GM18868 (cell line): Measurements from ENCODE around the gene PRKCA.
"Not testable (repeated sequence)": the region's sequence is repeated elsewhere in the genome, so short reads cannot be mapped to it uniquely, and the experiment has no call there.

Experiments
- ATAC-seq: cut with Tn5 transposase; IDR thresholded peaks from one replicate; pipeline ENCODE4 v1.9.1; 2021; ENCODE audit warnings: mild to moderate bottlenecking, moderate library complexity; ENCODE audit not compliant: unreplicated experiment

Gene PRKCA

DNA sequence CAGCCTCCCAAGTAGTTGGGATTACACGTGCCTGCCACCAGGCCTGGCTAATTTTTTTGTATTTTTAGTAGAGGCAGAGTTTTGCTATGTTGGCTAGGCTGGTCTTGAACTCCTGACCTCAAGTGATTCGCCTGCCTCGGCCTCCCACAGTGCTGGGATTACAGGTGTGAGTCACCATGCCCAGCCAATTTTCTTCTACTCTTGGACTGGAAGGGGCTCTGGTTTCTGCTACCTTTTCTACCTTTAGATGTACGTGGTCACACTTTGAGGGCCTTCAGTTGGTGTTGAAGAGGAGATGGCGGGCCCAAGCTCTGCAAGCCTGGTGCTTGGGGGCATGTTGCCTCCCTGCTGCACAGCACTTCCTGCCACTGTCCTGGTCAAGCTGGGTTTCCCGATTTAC lies 173.6 kb downstream of the PRKCA start:
- no peak for ATAC-seq

- no peak for ATAC-seq
Observed at GRCh38 chr17:66477615-66478283, 175.3 kb downstream of the PRKCA start.

DNA sequence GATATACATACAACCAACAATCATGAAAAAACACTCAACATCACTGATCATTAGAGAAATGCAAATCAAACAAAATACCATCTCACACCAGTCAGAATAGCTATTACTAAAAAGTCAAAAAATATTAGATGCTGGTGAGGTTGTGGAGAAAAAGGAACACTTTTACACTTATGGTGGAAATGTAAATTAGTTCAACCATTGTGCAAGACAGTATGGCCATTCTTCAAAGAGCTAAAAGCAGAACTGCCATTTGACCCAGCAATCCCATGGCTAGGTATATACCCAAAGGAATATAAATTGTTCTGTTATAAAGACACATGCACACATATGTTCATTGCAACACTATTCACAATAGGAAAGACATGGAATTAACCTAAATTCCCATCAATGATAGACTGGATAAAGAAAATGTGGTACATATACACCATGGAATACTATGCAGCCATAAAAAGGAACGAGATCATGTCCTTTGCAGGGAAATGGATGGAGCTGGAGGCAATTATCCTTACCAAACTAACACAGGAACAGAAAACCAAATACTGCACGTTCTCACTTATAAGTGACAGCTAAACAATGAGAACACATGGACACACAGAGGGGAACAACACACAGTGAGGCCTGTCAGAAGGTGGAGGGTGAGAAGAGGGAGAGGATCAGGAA lies 176.9 kb downstream of the PRKCA start:
- not testable (repeated sequence) for ATAC-seq

DNA sequence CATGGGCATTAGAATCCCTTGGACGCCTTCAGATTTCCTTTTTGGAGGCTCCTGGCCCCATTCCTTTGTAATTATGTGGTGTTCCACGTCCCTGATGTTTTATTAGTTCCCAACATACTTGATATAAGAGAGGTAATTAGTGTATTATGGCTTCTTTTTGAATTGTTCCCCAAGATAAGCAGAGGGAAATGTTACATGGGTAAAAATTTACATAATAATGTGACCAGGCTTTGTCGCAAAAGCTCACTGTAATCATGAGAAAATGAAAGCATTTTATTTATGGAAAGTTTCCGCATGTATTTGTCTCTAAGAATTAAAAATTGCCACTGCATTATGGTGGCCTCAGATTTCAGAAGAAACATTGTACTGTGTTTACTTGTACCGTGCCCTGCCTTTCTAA lies 177.8 kb downstream of the PRKCA start:
- no peak for ATAC-seq

DNA sequence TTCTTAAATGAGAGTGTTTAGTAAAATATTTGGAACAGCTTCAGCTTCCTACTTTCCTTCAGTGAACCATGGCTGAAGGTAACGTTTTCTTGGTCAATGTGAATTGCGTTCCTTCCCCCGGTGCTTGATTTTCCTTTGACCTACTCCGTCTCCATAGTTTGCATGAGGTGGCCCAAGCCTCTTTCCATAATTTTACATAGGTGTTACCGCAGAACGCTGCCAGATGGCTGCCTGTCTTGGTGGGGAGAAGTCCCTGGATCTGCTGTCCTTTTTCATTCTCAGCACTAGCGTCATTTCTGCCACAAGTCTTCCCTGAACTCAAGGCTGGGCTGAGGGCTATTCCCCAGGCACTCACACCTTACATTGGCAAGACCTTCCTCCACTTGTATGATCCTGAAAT lies 178.4 kb downstream of the PRKCA start:
- ATAC-seq, result no peak

DNA sequence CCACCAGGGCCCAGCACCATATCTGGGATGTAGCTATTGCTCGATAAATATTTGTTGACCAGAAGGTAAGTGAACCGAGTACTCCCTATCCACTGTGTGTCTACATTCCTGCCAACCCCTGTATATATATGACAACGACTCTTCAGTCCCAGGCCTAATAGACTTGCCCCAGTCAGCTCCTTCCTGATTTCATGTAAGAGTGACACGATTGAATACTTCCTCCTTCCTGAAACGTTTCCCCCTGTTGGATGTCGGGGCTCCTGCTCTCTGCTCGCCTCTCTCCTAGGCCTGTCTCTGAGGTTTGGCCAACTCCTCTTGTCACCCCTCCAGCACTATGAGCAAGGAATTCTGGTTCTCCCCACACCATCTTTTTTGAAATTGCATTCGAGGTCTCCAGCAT lies 178.9 kb downstream of the PRKCA start:
- ATAC-seq, result no peak

- ATAC-seq, result no peak
Observed at GRCh38 chr17:66483906-66484305, 181.5 kb downstream of the PRKCA start.

DNA sequence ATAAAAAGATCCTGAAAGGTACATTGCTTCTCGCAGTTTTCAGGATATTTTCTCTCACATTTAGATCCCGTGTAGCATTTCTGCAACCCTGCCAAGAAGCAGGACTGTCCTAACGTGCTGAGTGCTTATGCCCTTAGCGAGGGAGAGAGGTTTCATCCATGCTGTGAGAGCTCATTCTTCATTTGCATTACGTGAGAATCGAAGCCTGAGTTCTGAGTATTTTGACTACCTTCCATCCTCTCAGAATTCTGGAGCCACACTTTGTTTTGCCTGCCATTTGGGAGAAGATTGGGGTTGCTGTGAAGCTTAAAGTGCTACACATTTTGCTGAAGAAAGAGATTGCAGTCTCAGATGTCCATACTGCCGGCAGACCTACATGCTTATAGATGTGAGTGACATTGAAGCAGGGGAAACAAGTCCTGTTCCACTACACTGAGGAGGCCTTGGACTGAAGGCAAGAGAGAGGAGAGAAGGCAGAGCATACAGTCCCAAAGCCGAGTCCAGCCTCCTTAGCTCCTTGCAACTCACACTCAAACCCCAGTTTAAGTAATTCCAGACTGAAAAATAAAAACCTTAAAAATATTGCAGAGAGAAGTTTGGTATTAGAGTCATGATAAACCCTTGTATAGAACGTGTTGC lies 183.0 kb downstream of the PRKCA start:
- ATAC-seq, result no peak

- ATAC-seq, result no peak
Observed at GRCh38 chr17:66487121-66487520, 184.7 kb downstream of the PRKCA start.

GRCh38 chr17:66487981-66488468 lies 185.6 kb downstream of the PRKCA start:
- no peak for ATAC-seq

GRCh38 chr17:66488864-66489263 lies 186.5 kb downstream of the PRKCA start:
- no peak for ATAC-seq

GRCh38 chr17:66489576-66489975 lies 187.2 kb downstream of the PRKCA start:
- ATAC-seq, result not testable (repeated sequence)

- ATAC-seq, result no peak
Observed at GRCh38 chr17:66491213-66491612, 188.8 kb downstream of the PRKCA start.

- no peak for ATAC-seq
Observed at GRCh38 chr17:66491665-66492064, 189.3 kb downstream of the PRKCA start.

- ATAC-seq, result no peak
Observed at GRCh38 chr17:66492080-66492479, 189.7 kb downstream of the PRKCA start.

DNA sequence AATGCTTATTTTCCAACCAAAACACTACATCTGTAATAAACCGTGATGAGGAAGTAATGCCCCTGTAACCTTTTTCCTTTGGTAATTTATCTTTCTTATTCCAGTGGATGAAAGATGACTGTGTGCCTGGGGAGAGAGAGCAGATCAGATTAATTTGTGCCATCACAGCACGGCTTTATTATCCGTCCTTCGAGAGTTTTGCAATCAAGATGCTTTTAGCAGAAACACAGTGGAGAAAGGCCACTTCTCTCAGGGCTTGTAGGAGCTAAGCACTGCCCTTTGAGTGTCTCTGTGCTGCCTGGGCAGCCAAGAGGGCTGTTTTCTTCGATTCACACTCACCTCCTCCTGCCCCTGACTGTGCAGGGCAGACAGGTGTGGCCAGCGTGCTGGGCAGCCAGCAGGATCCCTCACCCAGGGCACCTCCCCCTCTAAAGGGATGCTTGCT lies 190.2 kb downstream of the PRKCA start:
- ATAC-seq, result no peak

GRCh38 chr17:66493283-66494019 lies 191.0 kb downstream of the PRKCA start:
- no peak for ATAC-seq

- ATAC-seq, result no peak
Observed at GRCh38 chr17:66494023-66494803, 191.8 kb downstream of the PRKCA start.

- no peak for ATAC-seq
Observed at GRCh38 chr17:66495035-66495434, 192.6 kb downstream of the PRKCA start.

DNA sequence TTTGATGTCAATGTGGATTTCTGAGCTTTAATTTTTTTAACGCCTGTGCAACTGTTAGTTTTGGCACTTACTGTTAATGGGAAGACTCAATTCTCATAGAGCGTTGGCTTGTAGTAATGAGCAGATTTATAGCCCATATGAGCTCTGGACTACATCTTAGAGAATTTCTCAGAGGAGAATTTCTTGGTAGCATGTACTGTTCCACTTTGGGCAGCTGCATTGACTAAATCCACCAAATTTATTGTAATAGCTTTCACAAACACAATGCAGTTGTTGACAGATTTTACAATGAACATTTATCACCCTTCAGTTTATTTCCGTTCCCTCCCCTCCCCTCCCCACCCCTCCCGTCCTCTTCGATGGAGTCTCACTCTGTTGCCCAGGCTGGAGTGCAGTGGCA lies 193.9 kb downstream of the PRKCA start:
- no peak for ATAC-seq

- ATAC-seq, result no peak
Observed at GRCh38 chr17:66498580-66498979, 196.2 kb downstream of the PRKCA start.
